Astrocyte (in vitro differentiated cells and primary cell): ENCODE results near the gene EPC2. TPM values are rescaled to one million over a fixed set of nuclear protein-coding genes. Genes with fewer than 3 reads are reported as not detected.

ENCODE experiments used
- DNase-seq: peaks from one replicate; pipeline ENCODE4 v3.0.0-alpha.2; 2010; ENCODE audit warnings: low read depth
- FAIRE-seq: peaks from 2 replicates; lab custom pipeline; 2011; peaks lifted over from hg19 to GRCh38; lab: Jason Lieb, UNC
- H2AFZ ChIP-seq: 2 replicates; pipeline ENCODE4 v1.6.0; 2012; ENCODE audit warnings: low read depth, low read length, inconsistent platforms
- H3K27ac ChIP-seq: 2 replicates; pipeline ENCODE4 v1.5.1; 2011; ENCODE audit warnings: low read depth, low read length, inconsistent platforms
- H3K27me3 ChIP-seq: 2 replicates; pipeline ENCODE4 v1.6.0; 2011; ENCODE audit warnings: low read length, inconsistent platforms; ENCODE audit not compliant: insufficient read depth
- H3K36me3 ChIP-seq: 2 replicates; pipeline ENCODE4 v1.5.1; 2011; ENCODE audit warnings: low read length, inconsistent platforms; ENCODE audit not compliant: insufficient read depth
- H3K4me1 ChIP-seq: 2 replicates; pipeline ENCODE4 v1.5.1; 2011; ENCODE audit warnings: low read length, inconsistent platforms; ENCODE audit not compliant: insufficient read depth
- H3K4me2 ChIP-seq: 2 replicates; pipeline ENCODE4 v1.6.0; 2012; ENCODE audit warnings: low read length, inconsistent platforms
- H3K4me3 ChIP-seq: 2 replicates; pipeline ENCODE4 v1.5.1; 2011; ENCODE audit warnings: low read depth, mild to moderate bottlenecking, low read length, inconsistent platforms; ENCODE audit not compliant: insufficient read depth
- H3K79me2 ChIP-seq: 2 replicates; pipeline ENCODE4 v1.6.0; 2012; ENCODE audit warnings: mild to moderate bottlenecking, low read length, inconsistent platforms; ENCODE audit not compliant: insufficient read depth
- H3K9ac ChIP-seq: 2 replicates; pipeline ENCODE4 v1.6.0; 2012; ENCODE audit warnings: mild to moderate bottlenecking, low read length, inconsistent platforms
- H3K9me3 ChIP-seq: 2 replicates; pipeline ENCODE4 v1.5.1; 2012; ENCODE audit warnings: low read depth, mild to moderate bottlenecking, low read length, inconsistent platforms; ENCODE audit not compliant: insufficient read depth
- H4K20me1 ChIP-seq: 2 replicates; pipeline ENCODE4 v1.6.0; 2012; ENCODE audit warnings: low read length, inconsistent platforms; ENCODE audit not compliant: insufficient read depth
- H3K27ac Mint-ChIP-seq: one replicate; pipeline ENCODE4 v1.8.0; 2021; ENCODE audit warnings: mild to moderate bottlenecking, mixed read lengths; ENCODE audit not compliant: unreplicated experiment
- H3K27me3 Mint-ChIP-seq: one replicate; pipeline ENCODE4 v1.8.0; 2021; ENCODE audit warnings: low read depth, mixed read lengths; ENCODE audit not compliant: unreplicated experiment
- H3K36me3 Mint-ChIP-seq: one replicate; pipeline ENCODE4 v1.8.0; 2021; ENCODE audit warnings: low read depth, mixed read lengths; ENCODE audit not compliant: unreplicated experiment
- H3K4me1 Mint-ChIP-seq: one replicate; pipeline ENCODE4 v1.8.0; 2021; ENCODE audit warnings: low read depth, mixed read lengths; ENCODE audit not compliant: unreplicated experiment
- H3K4me3 Mint-ChIP-seq: one replicate; pipeline ENCODE4 v1.8.0; 2021; ENCODE audit warnings: mild to moderate bottlenecking, moderate library complexity, mixed read lengths; ENCODE audit not compliant: unreplicated experiment
- H3K9me3 Mint-ChIP-seq: one replicate; pipeline ENCODE4 v1.8.0; 2021; ENCODE audit warnings: mild to moderate bottlenecking, mixed read lengths; ENCODE audit not compliant: unreplicated experiment
- CTCF ChIP-seq: IDR thresholded peaks from 2 replicates; pipeline ENCODE4 v1.5.1; 2011; ENCODE audit warnings: low read depth, mild to moderate bottlenecking, inconsistent platforms, low read length, moderate library complexity; ENCODE audit not compliant: insufficient read depth
- EZH2 ChIP-seq: IDR thresholded peaks from 2 replicates; pipeline ENCODE4 v1.6.1; 2012; ENCODE audit warnings: mild to moderate bottlenecking, low read length, inconsistent platforms; ENCODE audit not compliant: insufficient read depth
- total RNA-seq: library from RNA; stranded (reverse); gene quantifications from 2 replicates; pipeline ENCODE4 v1.2.1, GENCODE V29; 2021

Gene EPC2
- total RNA-seq, 1 donor from 2014 or later = 24.8 TPM

GRCh38 chr2:148696985-148697384 lies 52.4 kb downstream of the EPC2 start:
- FAIRE-seq (no peak), DNase-seq (no peak)
- H3K79me2 ChIP-seq = peaks cover 55% of the 10 kb centered on the region
- no peaks in the 10 kb centered on the region for H3K4me1 ChIP-seq
- H3K27me3 ChIP-seq = no peaks in the 10 kb centered on the region
- H3K36me3 Mint-ChIP-seq = peaks cover 14% of the 10 kb centered on the region
- H3K27ac ChIP-seq = no peak overlapping the region
- peaks cover 54% of the 10 kb centered on the region for H4K20me1 ChIP-seq
- peaks cover 6% of the 10 kb centered on the region for H3K9me3 Mint-ChIP-seq
- H3K9me3 ChIP-seq = no peaks in the 10 kb centered on the region
- no peak overlapping the region for H3K4me3 Mint-ChIP-seq
- H3K9ac ChIP-seq = no peak overlapping the region
- H3K36me3 ChIP-seq = peaks cover 4% of the 10 kb centered on the region
- no peaks in the 10 kb centered on the region for H3K27me3 Mint-ChIP-seq
- no peaks in the 10 kb centered on the region for H3K4me1 Mint-ChIP-seq
- H2AFZ ChIP-seq = no peak overlapping the region
- no peak overlapping the region for H3K4me2 ChIP-seq
- H3K27ac Mint-ChIP-seq = no peak overlapping the region
- no peak overlapping the region for H3K4me3 ChIP-seq
- TF ChIP-seq CTCF (no peak), EZH2 (no peak)

DNA sequence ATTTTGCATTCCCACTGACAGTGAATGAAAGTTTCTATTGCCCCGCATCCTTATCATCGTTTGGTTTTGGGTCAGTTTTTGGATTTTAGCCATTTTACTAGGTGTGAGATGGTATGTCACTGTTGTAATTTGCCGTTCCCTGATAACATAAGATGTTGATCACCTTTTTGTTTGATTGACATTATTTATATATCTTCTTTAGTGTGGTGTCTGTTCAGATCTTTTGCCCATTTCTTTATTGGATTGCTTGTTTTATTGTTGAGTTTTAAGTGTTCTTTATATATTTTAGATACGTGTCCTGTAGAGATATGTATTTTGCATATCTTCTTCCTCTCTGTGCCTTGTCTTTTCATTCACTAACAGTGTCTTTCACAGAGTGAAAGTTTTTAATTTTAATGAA lies 55.3 kb downstream of the EPC2 start:
- peaks cover 13% of the 10 kb centered on the region for H3K36me3 Mint-ChIP-seq
- H3K9ac ChIP-seq = no peak overlapping the region
- H3K4me1 Mint-ChIP-seq = peaks cover 1% of the 10 kb centered on the region
- no peaks in the 10 kb centered on the region for H3K27me3 ChIP-seq
- DNase-seq = no peak
- peaks cover 70% of the 10 kb centered on the region for H4K20me1 ChIP-seq
- no peak overlapping the region for H3K4me3 Mint-ChIP-seq
- no peaks in the 10 kb centered on the region for H3K9me3 ChIP-seq
- H2AFZ ChIP-seq = no peak overlapping the region
- no peak overlapping the region for H3K4me3 ChIP-seq
- H3K36me3 ChIP-seq = peaks cover 2% of the 10 kb centered on the region
- no peak overlapping the region for H3K27ac Mint-ChIP-seq
- FAIRE-seq = no peak
- no peak for TF ChIP-seq EZH2
- TF ChIP-seq CTCF = no peak
- H3K27me3 Mint-ChIP-seq = no peaks in the 10 kb centered on the region
- H3K27ac ChIP-seq = no peak overlapping the region
- no peak overlapping the region for H3K4me2 ChIP-seq
- H3K9me3 Mint-ChIP-seq = peaks cover 6% of the 10 kb centered on the region
- H3K4me1 ChIP-seq = no peaks in the 10 kb centered on the region
- H3K79me2 ChIP-seq = peaks cover 67% of the 10 kb centered on the region

- no peak overlapping the region for H2AFZ ChIP-seq
- H3K9ac ChIP-seq = no peak overlapping the region
- no peaks in the 10 kb centered on the region for H3K27me3 Mint-ChIP-seq
- FAIRE-seq = no peak
- no peaks in the 10 kb centered on the region for H3K27me3 ChIP-seq
- no peaks in the 10 kb centered on the region for H3K4me1 ChIP-seq
- H3K27ac ChIP-seq = no peak overlapping the region
- H3K4me1 Mint-ChIP-seq = peaks cover 1% of the 10 kb centered on the region
- H3K79me2 ChIP-seq = peaks cover 63% of the 10 kb centered on the region
- H3K36me3 ChIP-seq = peaks cover 2% of the 10 kb centered on the region
- no peak overlapping the region for H3K27ac Mint-ChIP-seq
- TF ChIP-seq CTCF = no peak
- TF ChIP-seq EZH2 = no peak
- peaks cover 19% of the 10 kb centered on the region for H3K36me3 Mint-ChIP-seq
- no peak overlapping the region for H3K4me3 ChIP-seq
- H3K9me3 ChIP-seq = no peaks in the 10 kb centered on the region
- H4K20me1 ChIP-seq = peaks cover 66% of the 10 kb centered on the region
- H3K9me3 Mint-ChIP-seq = peaks cover 6% of the 10 kb centered on the region
- no peak overlapping the region for H3K4me3 Mint-ChIP-seq
- no peak overlapping the region for H3K4me2 ChIP-seq
- no peak for DNase-seq
Observed at GRCh38 chr2:148701039-148701438, 56.5 kb downstream of the EPC2 start.
